ENCODE data around the gene ADH7.
"Not testable (repeated sequence)": the region's sequence is repeated elsewhere in the genome, so short reads cannot be mapped to it uniquely, and the experiment has no call there.

The ADH7 gene

GRCh38 chr4:99435154-99435553 is at the start of gene ADH7:
Gene ADH7 (minus strand): TSS chr4:99435342. CDS start chr4:99435233, 109 bp downstream.
- no peak for DNase-seq

DNA sequence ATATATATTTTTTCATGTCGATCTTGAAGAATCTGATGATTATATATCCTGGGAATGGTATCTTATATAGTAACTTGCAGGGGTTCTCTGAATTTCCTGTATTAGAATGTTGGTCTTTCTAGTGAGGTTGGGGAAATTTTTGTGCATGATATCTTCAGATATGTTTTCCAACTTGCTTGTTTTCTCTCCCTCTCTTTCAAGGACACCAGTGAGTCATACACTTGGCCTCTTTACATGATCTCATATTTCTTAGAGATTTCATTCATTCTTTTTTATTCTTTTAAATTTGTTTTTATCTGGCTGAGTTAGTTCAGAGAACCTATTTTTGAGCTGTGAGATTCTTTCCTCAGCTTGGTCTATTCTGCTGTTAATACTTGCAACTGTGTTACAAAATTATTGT is 48.5 kb upstream of the ADH7 start:
- DNase-seq = no peak

GRCh38 chr4:99473131-99473530 is 38.0 kb upstream of the ADH7 start:
- no peak for DNase-seq

DNA sequence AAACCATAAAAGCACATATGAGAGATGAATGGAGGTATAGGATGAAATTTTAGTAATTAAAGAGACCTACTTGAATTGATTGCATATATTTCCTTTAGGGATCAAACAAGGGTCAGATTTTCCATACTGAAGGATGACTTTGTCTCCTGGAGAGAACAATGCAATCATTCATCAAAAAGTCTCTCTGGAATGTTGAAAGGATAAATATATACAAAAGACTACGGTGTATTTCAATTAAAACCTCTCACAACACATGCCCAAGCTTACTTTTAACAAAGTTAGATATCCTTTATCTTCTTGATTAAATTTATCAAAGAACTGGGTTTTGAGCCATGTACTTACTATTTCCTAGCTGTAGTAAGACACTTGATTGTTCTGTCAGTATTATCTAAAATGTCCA is 36.8 kb upstream of the ADH7 start:
- DNase-seq = no peak

DNA sequence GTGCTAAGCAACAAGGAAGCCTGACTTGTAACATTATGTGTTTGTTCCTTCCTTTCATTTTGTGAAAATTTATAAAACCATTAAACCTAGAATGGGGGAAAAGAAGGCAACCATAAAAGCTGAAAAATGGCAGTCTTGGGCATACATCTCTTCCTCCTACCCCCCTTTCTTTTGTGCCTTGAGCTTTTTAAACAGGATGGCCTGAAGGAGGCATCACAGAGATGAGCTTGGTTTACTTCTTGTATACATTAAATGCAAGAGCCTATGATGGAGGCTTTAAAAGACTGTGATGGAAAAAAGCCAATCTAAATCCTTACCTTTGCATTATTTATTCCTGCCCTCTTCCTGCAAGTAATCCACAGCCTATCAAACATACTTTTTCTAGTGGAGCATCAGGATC is 36.2 kb upstream of the ADH7 start:
- DNase-seq = no peak

- no peak for DNase-seq
Observed at GRCh38 chr4:99468889-99469288, 33.7 kb upstream of the ADH7 start.

- no peak for DNase-seq
Observed at GRCh38 chr4:99467887-99468286, 32.7 kb upstream of the ADH7 start.

GRCh38 chr4:99463566-99463965 is 28.4 kb upstream of the ADH7 start:
- DNase-seq = no peak

DNA sequence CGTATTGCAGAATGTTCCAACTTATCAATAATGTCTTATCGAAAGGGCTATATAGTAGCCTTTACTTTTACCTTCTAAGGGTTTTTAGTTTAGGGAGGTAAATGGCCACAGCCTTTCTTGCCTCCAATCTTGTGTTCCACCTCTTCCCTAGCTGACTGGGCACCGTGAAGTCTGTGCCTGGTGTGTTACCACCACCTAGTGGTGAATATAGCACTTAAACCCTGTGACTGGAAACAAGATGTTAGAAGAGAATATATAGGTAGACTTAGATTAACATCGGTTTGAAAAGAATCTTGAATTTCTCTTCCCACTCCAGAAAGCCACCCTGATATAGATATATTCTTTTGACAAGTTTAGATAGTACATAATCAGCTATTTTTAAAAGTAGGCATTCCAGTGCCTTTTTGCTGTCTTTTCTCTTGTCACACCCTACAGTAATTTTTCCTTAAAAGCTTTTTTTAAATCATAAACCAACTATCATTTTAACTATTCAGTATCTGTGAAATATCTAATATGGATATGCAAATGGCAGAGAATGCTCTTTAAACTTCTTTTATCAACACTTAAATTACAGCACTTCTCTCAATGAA is 27.8 kb upstream of the ADH7 start:
- peak; percentile 63 for DNase-seq

DNA sequence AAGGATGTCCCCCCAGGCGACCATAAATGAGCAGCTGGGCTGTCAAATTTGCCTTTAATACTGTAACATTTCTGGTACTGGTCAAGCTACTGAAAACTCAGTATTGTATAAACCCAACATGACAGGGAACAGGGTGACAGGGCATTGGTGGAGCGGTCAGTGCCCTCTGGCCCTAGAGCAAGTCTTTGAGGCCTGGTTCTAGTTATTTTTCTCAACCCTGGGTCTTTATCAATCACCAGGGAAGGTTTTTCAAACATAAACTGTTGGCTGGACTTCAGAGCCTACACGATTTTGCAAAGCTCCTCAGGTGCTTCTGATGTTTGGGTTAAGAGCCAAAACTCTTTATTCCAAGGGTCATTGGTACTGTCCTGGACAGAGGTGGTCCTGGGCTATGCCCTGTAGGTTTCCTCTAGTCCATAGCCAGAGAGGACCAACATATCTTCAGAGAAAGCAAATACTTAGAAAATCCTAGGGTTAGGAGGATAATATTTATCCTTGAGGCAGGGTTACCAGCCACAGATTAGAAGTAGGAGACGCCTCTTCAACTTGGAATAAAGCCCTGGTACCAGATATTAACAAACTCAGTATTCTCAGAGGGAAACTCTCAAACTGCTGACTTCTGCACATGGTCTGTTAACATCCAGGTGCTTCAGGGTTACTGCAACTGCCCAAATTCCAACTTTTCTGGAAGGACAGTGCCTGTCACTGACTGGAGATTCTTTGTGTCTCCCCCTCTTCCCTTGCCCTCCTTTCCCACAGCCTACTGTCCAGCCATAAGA is 26.7 kb upstream of the ADH7 start:
- DNase-seq = no peak

DNA sequence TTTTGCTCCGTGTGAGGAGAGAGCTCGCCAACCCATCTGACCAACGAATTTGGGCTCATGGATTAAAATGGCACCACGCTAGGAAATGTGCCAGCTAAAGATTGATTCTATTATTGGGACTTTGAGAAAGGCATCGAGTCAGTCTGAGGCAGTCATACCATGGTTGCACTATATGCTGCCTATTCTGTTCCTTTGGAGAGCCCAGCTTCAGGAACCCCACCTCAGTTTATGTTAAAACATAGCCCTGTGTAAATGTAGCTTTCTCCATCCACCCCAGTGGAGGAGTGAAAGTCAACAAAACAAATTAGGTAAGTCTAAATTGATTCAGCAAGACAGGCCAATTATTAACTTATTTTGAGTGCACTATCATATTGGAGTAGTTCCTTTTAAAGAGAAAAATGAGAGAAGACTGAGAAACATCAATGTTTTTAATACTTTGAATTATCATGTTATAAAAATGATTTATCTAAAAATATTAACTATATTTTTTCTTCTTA is 24.5 kb upstream of the ADH7 start:
- DNase-seq = no peak

- DNase-seq = no peak
Observed at GRCh38 chr4:99458911-99459447, 23.8 kb upstream of the ADH7 start.

DNA sequence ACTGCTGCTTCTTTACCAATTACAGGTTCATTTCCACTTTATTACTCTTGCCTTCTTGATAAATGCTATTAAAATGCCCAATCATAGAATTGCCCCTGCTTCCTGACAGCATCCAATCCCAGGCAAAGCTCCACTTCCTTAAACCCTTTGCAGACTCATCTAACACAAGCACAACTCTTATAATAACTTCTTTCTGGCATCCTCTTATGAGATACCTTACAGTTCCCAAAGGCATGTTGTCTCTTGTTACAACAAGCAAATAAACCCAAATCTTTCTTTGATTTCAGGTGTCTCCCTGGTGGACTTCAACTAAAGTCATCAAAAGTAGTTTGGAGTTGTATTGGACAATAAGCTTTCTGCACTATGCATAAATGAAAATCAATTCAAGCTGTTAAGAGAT is 22.5 kb upstream of the ADH7 start:
- no peak for DNase-seq

- no peak for DNase-seq
Observed at GRCh38 chr4:99457270-99457669, 22.1 kb upstream of the ADH7 start.

DNA sequence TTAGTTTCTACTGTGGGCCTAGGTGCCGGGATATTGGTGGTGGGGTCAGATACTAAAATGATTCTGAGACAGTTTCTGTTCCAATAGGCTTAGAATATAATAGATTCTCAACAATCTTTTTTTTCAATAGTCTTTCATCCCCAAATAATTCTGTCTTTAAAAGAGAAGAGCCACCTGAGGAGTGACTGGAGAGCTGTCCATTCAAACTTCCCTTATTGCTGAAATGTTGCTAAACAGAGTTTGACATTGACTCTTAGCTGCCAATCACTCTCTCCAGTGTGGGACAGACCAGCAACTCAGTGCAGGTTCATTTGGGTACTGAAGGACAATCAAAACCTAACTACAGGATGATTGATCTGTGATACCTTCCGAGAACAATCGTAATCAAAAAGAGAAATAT is 12.4 kb upstream of the ADH7 start:
- no peak for DNase-seq

DNA sequence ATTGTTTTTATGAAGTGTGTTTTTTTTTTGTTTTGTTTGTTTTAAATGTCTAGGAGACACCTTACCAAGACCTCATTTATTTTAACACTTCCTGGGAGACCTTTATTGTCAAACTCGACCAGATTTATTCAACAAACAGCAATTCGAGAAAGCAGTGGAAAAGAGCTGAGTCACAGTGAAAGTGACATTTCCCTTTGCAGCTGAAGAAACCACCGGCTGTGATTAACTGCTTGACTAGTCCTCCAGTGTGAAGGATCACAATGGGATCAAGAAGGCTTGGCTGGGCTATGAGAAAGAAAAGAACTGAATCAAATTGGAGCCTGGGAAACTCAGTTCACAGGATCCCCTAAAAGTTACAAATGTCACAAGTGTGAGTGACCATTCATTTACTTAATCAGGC is 11.9 kb upstream of the ADH7 start:
- no peak for DNase-seq

DNA sequence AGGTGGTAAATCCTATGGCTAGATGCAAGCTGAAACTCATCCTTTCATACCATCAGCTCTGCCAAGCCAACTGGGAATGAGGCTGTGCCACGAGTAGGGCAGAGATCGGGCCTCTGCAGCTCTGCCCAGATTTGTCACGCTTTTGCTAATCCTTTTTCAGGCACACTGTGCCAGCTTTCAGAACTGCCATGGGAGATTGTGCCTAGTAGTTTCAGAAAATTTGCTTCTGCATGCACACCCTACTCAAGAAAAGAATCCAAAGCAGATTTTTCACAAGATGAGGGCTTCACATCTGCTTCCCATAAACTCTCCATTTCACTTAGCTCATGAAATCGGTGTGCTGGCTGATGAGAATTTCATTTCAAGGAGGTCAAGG is 3.3 kb upstream of the ADH7 start:
- DNase-seq = peak; percentile 21

DNA sequence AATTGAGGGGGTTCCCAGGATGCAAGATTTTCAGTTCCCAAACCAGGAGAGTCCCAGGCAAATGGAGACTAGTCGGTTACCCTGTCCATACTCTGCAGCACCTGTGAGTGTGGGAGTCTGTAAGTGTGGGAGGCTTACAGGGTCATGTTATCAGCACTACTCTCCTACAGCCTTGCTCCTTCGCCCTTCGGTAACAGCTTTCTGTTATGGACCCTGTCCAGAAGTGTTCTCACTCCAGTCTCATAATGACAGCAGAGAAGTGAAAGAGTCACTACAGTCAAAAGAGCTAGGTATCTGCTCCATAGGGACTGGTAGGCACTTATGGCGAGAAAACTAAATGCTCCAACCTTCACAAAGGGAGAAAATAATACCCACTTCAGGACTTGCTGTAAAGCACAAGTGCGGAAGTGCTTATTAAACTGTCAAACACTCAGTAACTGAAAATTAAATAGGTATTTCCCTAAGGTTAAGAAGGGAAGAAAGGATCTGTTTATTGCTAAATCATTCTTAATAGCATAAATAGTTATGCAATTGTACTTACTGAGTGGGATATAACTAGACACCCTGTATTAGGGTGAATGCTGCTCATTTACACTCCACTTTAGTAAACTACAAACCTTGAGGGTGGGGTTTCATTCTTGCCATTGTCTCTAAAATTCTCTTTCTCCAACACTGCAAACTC is 2.7 kb upstream of the ADH7 start:
- no peak for DNase-seq

DNA sequence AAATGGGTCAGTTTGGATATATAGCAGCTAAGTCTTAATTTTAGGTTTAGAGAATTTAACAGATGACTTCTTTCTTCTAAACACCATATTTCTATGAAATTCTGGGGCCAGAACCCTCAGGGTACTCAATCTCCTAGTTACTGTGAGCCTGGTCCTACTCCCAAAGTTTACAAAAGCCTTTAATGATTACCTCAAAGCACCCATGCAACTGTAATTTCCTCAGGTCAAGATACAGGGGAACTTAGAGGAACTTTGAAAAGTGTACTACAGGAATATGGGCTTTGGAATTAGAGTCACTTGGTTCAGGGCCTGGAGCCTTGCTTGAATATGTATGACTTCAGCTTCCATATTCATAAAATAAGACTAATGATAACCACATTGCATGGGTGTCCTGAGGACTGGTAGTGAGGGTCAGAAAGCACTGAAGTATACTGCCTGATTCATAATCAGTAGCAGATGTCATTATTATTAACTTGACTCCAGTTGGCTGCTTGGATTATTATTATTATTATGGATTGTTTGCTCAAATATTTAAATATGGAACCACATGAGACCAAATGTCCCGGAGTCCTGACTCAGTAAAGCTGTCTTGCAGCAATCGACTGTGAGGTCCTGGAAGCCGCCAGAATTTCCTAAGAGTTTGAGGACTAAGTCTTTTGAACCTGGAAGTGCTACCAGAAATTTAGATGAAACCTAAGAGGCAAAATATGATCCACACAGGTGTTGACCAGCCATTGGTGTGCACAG is 2.0 kb upstream of the ADH7 start:
- no peak for DNase-seq

- DNase-seq = no peak
Observed at GRCh38 chr4:99436462-99436861, 1.3 kb upstream of the ADH7 start.

DNA sequence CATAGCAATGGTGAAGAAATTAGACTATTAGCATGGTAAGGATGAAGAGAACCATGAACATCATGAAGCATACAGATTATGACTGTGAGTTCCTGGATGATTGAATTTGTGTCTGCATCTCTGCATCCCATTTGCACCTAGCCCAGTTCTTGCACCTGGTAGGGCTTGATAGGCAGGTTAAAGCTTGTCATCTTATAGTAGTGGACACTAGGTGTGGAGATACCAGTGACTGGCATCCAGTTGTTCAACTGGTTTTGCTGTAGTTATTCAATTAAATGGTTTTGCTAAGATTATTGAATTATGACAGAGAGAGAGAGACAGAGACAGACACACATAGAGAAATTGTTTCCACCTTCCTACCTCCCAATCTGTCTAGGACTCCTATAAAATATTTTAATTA is 5.0 kb downstream of the ADH7 start:
- no peak for DNase-seq

DNA sequence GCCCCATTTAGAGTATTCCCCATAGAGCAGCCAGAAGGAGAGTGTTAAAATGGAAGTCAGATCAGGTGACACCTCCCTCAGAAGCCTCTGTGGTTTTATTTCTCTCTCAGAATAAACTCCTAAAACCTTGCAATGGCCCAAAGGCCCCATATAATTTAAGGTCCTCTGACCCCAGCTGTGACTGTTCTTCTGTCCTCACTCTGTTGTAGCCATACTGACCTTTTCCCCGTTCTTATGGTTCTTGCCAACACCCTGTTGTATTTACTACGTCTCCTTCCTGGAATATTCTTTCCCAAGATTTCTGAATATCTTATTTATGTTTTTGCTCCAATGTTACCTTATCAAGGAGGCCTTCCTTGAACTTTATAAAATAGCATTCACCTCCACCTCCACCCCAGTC is 18.0 kb downstream of the ADH7 start:
- DNase-seq = no peak

GRCh38 chr4:99415762-99416161 is 19.4 kb downstream of the ADH7 start:
- not testable (repeated sequence) for DNase-seq
